Upper lobe of left lung (tissue), 6 donors: Measurements from ENCODE around the gene TCERG1L. TPM values are rescaled to one million over a fixed set of nuclear protein-coding genes. Genes with fewer than 3 reads are reported as not detected.
A peak's percentile ranks its signal among the peaks of the same experiment; 100 is the strongest.

Experiments
- ATAC-seq, 2 donors: fragments of 200-7000 bp; cut with Tn5 transposase; one replicate each; pipeline ENCODE4 v1.9.1; 2022; ENCODE audit warnings: mild to moderate bottlenecking in 2 of 2, moderate library complexity in 2 of 2; ENCODE audit not compliant: low FRiP score in 2 of 2
- DNase-seq, 2 donors: peaks; one replicate each; pipeline ENCODE4 v3.0.0-alpha.2; 2019 to 2020
- H3K27ac ChIP-seq, 4 donors: fragments of 200-600 bp; sonication (generic); one replicate each; pipeline ENCODE4 v1.5.1; 2016 to 2019
- H3K27me3 ChIP-seq, 4 donors: fragments of 200-600 bp; sonication (generic); one replicate each; pipeline ENCODE4 v1.5.1; 2017 to 2019
- H3K36me3 ChIP-seq, 4 donors: fragments of 200-600 bp; sonication (generic); one replicate each; pipeline ENCODE4 v1.5.1; 2016 to 2019
- H3K4me1 ChIP-seq, 4 donors: fragments of 200-600 bp; sonication (generic); one replicate each; pipeline ENCODE4 v1.5.1; 2018 to 2019
- H3K4me3 ChIP-seq, 4 donors: fragments of 200-600 bp; sonication (generic); one replicate each; pipeline ENCODE4 v1.5.1; 2017 to 2019; ENCODE audit warnings: mild to moderate bottlenecking in 2 of 4, moderate library complexity in 1 of 4
- H3K9me3 ChIP-seq, 4 donors: fragments of 200-600 bp; sonication (generic); one replicate each; pipeline ENCODE4 v1.5.1; 2018 to 2019
- EP300 ChIP-seq, 4 donors: sonication (generic); formaldehyde crosslinking; IDR thresholded peaks; one replicate each; pipeline ENCODE4 v1.5.1; 2017; ENCODE audit warnings: antibody characterized with exemption in 4 of 4, control low read depth in 2 of 4
- POLR2A ChIP-seq, 4 donors: fragments of 450-650 bp; IDR thresholded peaks; one replicate each; pipeline ENCODE4 v1.5.1; 2016 to 2017; ENCODE audit warnings: antibody characterized with exemption in 4 of 4, mild to moderate bottlenecking in 2 of 4
- POLR2AphosphoS5 ChIP-seq, 2 donors: sonication (generic); formaldehyde crosslinking; IDR thresholded peaks; one replicate each; pipeline ENCODE4 v1.5.1; 2017; ENCODE audit warnings: antibody characterized with exemption in 2 of 2
- WGBS, 2 donors: methylation state at CpG; one replicate each; pipeline ENCODE4 v1.1.5; 2017 to 2018; 5-methylcytosine and 5-hydroxymethylcytosine counted together
- total RNA-seq, 6 donors: library from RNA; depleted of rRNA in 4 of 6; stranded (reverse); fragments of >200 nt in 4 of 6; gene quantifications; one replicate each; pipeline versions ENCODE4 v1.1.0 to v1.2.1, GENCODE V29; 2016 to 2021
- TF ChIP-seq, protein P1 (sequence below), 6 experiments: fragments of 450-650 bp in 4 of 6; fragments of 200-600 bp in 2 of 6; sonication (generic) in 2 of 6; IDR thresholded peaks; one replicate each; pipeline ENCODE4 v1.5.1; 2016 to 2019; ENCODE audit warnings: antibody characterized with exemption in 6 of 6
- donor health status: DM: no; HTN: no; CAD: no; lungs with moderate emphysema.
- donor health status: DM: no; HTN: yes; CAD: no; lungs with severe emphysema.

The TCERG1L gene
- total RNA-seq, 6 donors from 2014 or later = 0.10 TPM; not detected in 5

DNA sequence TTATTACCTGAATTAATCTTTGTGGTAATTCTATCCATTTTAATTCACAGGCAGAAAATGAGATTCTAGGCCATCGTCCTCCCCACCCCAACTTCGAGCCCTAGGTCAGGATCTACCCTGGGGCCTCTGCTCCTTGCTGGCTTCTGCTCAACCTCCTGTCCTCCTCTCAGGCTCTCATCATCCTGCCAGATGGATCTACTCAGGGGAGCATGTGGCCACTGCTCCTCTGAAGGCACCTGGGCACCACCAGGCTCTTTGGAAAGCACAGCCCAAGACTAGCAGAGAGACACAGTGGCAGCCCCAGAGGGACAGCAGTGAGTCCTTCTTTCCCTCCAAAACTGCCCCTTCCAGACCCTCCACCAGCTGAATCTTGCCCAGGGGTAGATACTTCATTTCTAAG lies 248.2 kb downstream of the TCERG1L start:
- 86 to 92% methylated on average over 2 of the region's 2 CpGs for whole genome bisulfite sequencing, 2 donors
- ATAC-seq = no peak
- Histone ChIP-seq H3K4me1 (no peaks in the 10 kb centered on the region), H3K9me3 (no peaks in the 10 kb centered on the region), H3K27ac (no peak overlapping the region), H3K27me3 (no peaks in the 10 kb centered on the region), H3K4me3 (no peak overlapping the region), H3K36me3 (no peaks in the 10 kb centered on the region)
- TF ChIP-seq POLR2A (IDR thresholded peaks at IDR 0.05) (no peak), POLR2AphosphoS5 (IDR thresholded peaks at IDR 0.05) (no peak), EP300 (IDR thresholded peaks at IDR 0.05) (no peak)
- TF ChIP-seq, protein P1, sequence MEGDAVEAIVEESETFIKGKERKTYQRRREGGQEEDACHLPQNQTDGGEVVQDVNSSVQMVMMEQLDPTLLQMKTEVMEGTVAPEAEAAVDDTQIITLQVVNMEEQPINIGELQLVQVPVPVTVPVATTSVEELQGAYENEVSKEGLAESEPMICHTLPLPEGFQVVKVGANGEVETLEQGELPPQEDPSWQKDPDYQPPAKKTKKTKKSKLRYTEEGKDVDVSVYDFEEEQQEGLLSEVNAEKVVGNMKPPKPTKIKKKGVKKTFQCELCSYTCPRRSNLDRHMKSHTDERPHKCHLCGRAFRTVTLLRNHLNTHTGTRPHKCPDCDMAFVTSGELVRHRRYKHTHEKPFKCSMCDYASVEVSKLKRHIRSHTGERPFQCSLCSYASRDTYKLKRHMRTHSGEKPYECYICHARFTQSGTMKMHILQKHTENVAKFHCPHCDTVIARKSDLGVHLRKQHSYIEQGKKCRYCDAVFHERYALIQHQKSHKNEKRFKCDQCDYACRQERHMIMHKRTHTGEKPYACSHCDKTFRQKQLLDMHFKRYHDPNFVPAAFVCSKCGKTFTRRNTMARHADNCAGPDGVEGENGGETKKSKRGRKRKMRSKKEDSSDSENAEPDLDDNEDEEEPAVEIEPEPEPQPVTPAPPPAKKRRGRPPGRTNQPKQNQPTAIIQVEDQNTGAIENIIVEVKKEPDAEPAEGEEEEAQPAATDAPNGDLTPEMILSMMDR (IDR thresholded peaks at IDR 0.05) = no peak
- DNase-seq = no peak

DNA sequence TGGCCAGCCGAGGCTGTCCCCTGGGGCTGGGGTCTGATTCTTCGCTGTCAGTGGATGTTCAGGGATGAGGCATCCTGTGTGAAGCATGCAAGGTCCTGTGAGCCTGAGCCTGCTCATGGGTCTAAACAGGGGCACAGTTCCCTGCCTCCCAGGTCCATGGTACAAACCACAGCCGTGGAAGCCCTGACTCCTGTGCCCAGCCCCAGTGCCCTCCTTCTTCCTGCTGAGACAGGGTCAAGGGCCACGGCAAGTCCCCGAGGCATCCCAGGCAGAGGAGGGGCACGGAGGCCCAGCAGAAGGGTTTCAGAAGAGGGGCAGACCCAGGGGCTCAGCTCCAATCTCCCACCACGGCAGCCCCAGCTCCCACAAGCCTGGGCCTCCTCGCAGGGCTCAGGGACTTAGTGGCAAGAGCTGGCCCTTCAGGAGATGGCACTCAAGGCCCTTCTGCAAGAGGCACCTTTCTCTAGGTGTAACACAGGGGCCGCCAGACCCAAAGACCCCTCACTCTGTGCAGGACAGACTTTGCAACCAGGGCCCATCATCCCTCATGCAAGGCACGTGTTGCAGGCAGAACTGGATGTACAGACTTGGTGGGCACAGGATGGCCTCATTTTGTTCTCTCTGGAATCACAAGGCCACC lies 248.8 kb downstream of the TCERG1L start:
- TF ChIP-seq POLR2AphosphoS5 (IDR thresholded peaks at IDR 0.05) (no peak), EP300 (IDR thresholded peaks at IDR 0.05) (no peak), POLR2A (IDR thresholded peaks at IDR 0.05) (no peak)
- TF ChIP-seq, protein P1 (IDR thresholded peaks at IDR 0.05) = no peak
- peak; percentile 7 to 25 for ATAC-seq
- H3K9me3 ChIP-seq = no peaks in the 10 kb centered on the region
- H3K36me3 ChIP-seq = no peaks in the 10 kb centered on the region
- WGBS, 2 donors = 54 to 84% methylated on average over 4 to 10 of the region's 10 CpGs
- no peak overlapping the region for H3K27ac ChIP-seq
- peak in 1 of 2 donors; percentile 36 for DNase-seq
- H3K4me3 ChIP-seq = no peak overlapping the region
- H3K4me1 ChIP-seq = no peaks in the 10 kb centered on the region
- H3K27me3 ChIP-seq = no peaks in the 10 kb centered on the region

DNA sequence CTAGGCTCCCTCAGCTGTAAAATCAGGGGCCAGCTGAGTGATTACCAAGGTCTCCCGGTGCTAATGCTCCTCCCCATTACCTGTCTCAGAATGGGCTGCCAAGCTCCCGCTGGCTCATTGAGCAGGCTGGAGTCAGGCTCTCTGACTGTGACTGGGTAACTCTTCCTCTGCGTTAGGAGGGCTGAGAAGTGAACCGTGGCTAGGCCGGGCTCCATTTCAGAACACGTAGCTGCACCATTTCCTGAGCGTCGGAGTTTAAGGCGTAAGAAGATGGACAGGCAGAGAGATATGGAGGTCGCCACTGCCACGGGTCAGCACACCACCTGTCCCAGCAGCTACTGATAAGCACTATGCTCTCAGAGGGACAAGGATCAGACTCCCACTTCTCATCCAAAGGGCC lies 250.3 kb downstream of the TCERG1L start:
- Histone ChIP-seq H3K4me3 (no peak overlapping the region), H3K4me1 (no peaks in the 10 kb centered on the region), H3K27ac (no peak overlapping the region), H3K9me3 (no peaks in the 10 kb centered on the region), H3K36me3 (no peaks in the 10 kb centered on the region), H3K27me3 (no peaks in the 10 kb centered on the region)
- no peak for DNase-seq
- 51 to 60% methylated on average over 10 to 11 of the region's 11 CpGs for WGBS, 2 donors
- TF ChIP-seq POLR2AphosphoS5 (IDR thresholded peaks at IDR 0.05) = no peak
- TF ChIP-seq POLR2A (IDR thresholded peaks at IDR 0.05) = no peak
- TF ChIP-seq, protein P1 (IDR thresholded peaks at IDR 0.05) = no peak
- TF ChIP-seq EP300 (IDR thresholded peaks at IDR 0.05) = no peak
- no peak for ATAC-seq

DNA sequence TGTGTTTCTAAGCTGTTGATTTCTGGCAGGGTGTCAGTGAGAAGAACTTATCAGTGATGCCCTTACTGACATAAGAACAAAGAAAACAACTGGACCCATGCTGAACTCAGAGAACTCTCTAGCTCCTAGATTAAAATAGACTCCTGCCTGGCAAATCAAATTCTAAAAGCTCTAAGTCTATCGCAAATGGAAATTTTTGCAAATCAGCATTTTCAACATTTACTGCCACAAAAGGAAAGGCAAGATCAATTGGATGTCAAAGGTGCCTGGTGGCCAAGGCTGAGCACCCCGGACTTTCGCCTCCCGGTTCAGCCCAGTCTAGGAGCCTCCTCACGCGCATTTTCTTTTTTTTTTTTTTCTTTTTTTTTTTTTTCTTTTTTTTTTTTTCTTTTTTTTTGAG lies 251.6 kb downstream of the TCERG1L start:
- no peak for ATAC-seq
- Histone ChIP-seq H3K4me3 (no peak overlapping the region), H3K4me1 (no peaks in the 10 kb centered on the region), H3K9me3 (no peaks in the 10 kb centered on the region), H3K27ac (no peak overlapping the region), H3K27me3 (no peaks in the 10 kb centered on the region), H3K36me3 (no peaks in the 10 kb centered on the region)
- DNase-seq = no peak
- WGBS, 2 donors = 91 to 97% methylated on average over 6 of the region's 6 CpGs
- TF ChIP-seq POLR2A (IDR thresholded peaks at IDR 0.05) (no peak), EP300 (IDR thresholded peaks at IDR 0.05) (no peak), POLR2AphosphoS5 (IDR thresholded peaks at IDR 0.05) (no peak)
- TF ChIP-seq, protein P1 (IDR thresholded peaks at IDR 0.05) = no peak

DNA sequence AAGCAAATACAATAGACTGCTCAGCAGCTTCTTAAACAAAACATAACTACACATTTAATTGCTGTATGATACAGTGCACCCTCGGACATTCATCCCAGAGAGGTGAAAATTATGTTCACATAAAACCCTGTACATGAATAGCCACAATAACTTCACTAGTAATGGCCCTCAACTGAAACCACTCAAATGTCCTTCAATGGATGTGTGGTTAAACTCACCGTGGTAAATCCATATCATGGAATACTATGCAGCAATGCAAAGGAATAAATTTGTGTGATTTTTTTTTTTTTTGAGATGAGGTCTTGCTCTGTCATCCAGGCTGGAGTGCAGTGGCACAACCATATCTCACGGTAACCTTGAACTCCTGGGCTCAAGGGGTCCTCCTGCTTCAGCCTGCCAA lies 252.7 kb downstream of the TCERG1L start:
- no peaks in the 10 kb centered on the region for H3K4me1 ChIP-seq
- no peaks in the 10 kb centered on the region for H3K36me3 ChIP-seq
- H3K27me3 ChIP-seq = no peaks in the 10 kb centered on the region
- WGBS, 2 donors = 85 to 89% methylated on average over 3 of the region's 3 CpGs
- H3K4me3 ChIP-seq = no peak overlapping the region
- DNase-seq (no peak), ATAC-seq (no peak)
- no peaks in the 10 kb centered on the region for H3K9me3 ChIP-seq
- H3K27ac ChIP-seq = no peak overlapping the region
- no peak for TF ChIP-seq POLR2AphosphoS5 (IDR thresholded peaks at IDR 0.05)
- no peak for TF ChIP-seq POLR2A (IDR thresholded peaks at IDR 0.05)
- TF ChIP-seq EP300 (IDR thresholded peaks at IDR 0.05) = no peak
- TF ChIP-seq, protein P1 (IDR thresholded peaks at IDR 0.05) = no peak
